GM12891 (cell line): ENCODE data around the gene PDLIM7.

ENCODE experiments used
- POLR2A ChIP-seq: IDR thresholded peaks from 2 replicates; pipeline ENCODE4 v1.6.1; 2011; ENCODE audit warnings: low read depth, low read length, control low read depth
- POLR2AphosphoS5 ChIP-seq: IDR thresholded peaks from 2 replicates; pipeline ENCODE4 v1.6.1; 2011; ENCODE audit warnings: low read depth, low read length, control low read depth
- TAF1 ChIP-seq: IDR thresholded peaks from 2 replicates; pipeline ENCODE4 v1.6.1; 2011; ENCODE audit warnings: low read depth, low read length, control low read depth

DNA sequence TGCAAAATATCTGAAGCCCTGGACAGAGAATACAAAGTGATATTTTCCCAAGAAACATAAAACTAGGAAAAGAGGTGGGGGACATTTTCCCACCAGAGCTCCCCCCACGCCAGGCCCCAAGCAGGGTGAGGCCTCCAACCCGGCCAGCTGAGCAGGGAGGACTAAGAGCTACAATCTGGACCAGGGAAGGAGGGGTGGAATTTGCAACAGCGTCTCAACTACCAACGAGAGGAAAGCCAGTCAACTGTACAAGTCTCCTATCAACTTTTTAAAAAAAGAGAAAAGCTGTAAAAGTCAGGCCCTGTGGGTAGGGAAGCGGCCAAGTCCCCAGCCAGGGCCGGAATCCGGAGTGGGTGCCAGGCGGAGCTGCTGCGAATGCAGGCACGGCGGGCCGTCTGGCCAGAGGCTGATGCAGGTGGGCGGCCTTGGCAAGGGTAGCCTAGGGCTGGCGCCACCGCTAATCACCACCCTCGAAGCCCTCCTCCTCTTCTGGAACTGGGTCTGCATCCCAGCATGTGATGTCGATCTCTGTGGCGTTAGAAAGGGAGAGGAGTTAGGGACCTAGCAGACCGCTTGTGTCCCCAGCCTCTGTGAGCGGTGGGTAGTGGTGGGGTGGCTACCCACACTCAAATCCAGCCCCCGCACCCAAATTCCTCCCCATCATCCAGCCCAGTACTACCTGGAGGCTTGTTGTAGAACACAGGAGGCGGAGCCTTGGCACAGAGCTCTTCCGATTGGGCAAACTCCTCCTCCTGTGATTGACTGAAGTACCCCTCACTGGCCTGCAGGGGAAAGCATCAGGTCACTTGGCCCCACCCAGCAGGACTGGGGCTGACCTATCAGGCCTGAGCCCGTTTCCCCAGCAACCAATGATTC, 40.2 kb downstream of the PDLIM7 start:
- TF ChIP-seq POLR2AphosphoS5 (no peak), POLR2A (0 out of 2 replicates have a peak, but pooled peaks have one; percentile 41), TAF1 (no peak)
